Activated T-helper 1 cell treated with anti-CD3 and anti-CD28 coated beads, Interleukin-12 subunit alpha, Interleukin-12 subunit beta, Interleukin-2, Interleukin-4 antibody, amounts not matched to agents 30 ng/mL and 10 ng/mL and 1 ng/mL, durations not matched to agents 14 hours and 24 hours and 36 hours (primary cell): ENCODE data around the gene NUP214. TPM values are rescaled to one million over a fixed set of nuclear protein-coding genes. Genes with fewer than 3 reads are reported as not detected.
"Not testable (repeated sequence)": the region's sequence is repeated elsewhere in the genome, so short reads cannot be mapped to it uniquely, and the experiment has no call there.

Source experiments
- DNase-seq: peaks from one replicate; pipeline ENCODE4 v3.0.0; 2021; ENCODE audit warnings: low spot score
- H3K27ac Mint-ChIP-seq: one replicate; pipeline ENCODE4 v1.8.0; 2021; ENCODE audit warnings: mild to moderate bottlenecking, mixed read lengths
- H3K27me3 Mint-ChIP-seq: one replicate; pipeline ENCODE4 v1.8.0; 2022; ENCODE audit warnings: mild to moderate bottlenecking, moderate library complexity, mixed read lengths; ENCODE audit not compliant: insufficient read depth
- H3K36me3 Mint-ChIP-seq: one replicate; pipeline ENCODE4 v1.8.0; 2021; ENCODE audit warnings: low read depth, mixed read lengths
- H3K4me1 Mint-ChIP-seq: one replicate; pipeline ENCODE4 v1.8.0; 2021; ENCODE audit warnings: low read depth, mixed read lengths
- H3K4me3 Mint-ChIP-seq: one replicate; pipeline ENCODE4 v1.8.0; 2021; ENCODE audit warnings: mild to moderate bottlenecking, moderate library complexity, mixed read lengths
- H3K9me3 Mint-ChIP-seq: one replicate; pipeline ENCODE4 v1.8.0; 2021; ENCODE audit warnings: mixed read lengths
- intact Hi-C: fragments of 100-400 bp; cut with micrococcal nuclease; formaldehyde crosslinking; loops from one replicate; pipeline ENCODE4 v1.15.1; 2024
- total RNA-seq: library from RNA; stranded (reverse); gene quantifications from 2 replicates; pipeline ENCODE4 v1.2.3, GENCODE V29; 2022

The NUP214 gene
- total RNA-seq, 1 donor from 2014 or later: 80.7 TPM

- Mint-ChIP-seq H3K9me3 (no peaks in the 10 kb centered on the region), H3K4me3 (no peak overlapping the region), H3K4me1 (peaks cover 11% of the 10 kb centered on the region), H3K27me3 (no peaks in the 10 kb centered on the region), H3K27ac (no peak overlapping the region), H3K36me3 (peaks cover 37% of the 10 kb centered on the region)
- DNase-seq: no peak
- intact Hi-C loops: no loop called here
Measured at GRCh38 chr9:131181091-131181681, 55.8 kb downstream of the NUP214 start.

- no peak for DNase-seq
- Mint-ChIP-seq H3K36me3 (peaks cover 41% of the 10 kb centered on the region), H3K9me3 (no peaks in the 10 kb centered on the region), H3K4me3 (no peak overlapping the region), H3K27me3 (no peaks in the 10 kb centered on the region), H3K4me1 (peaks cover 20% of the 10 kb centered on the region), H3K27ac (no peak overlapping the region)
- intact Hi-C loops: no loop called here
Measured at GRCh38 chr9:131185924-131186323, 60.5 kb downstream of the NUP214 start.

DNA sequence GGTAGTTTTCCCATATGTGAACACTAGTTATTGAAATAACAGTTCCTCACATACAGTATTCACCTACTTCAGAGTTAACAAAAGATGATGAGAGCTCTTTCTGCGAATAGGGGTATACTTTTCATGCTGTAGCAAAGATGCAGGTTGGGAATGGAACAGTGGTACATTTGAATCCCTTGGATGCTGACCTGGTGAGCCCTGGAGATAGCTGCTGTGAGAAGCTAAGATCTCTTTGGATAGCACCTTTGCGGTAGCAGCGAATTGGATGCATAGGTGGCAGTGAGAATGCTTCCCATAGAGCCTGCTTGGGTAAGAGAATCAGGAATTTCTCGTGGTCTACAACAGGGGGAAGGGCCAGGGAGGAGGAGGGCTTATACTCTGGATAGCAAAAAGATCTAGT lies 61.2 kb downstream of the NUP214 start:
- Mint-ChIP-seq H3K9me3 (no peaks in the 10 kb centered on the region), H3K4me1 (peaks cover 20% of the 10 kb centered on the region), H3K27me3 (no peaks in the 10 kb centered on the region), H3K4me3 (no peak overlapping the region), H3K36me3 (peaks cover 43% of the 10 kb centered on the region), H3K27ac (no peak overlapping the region)
- DNase-seq: no peak
- intact Hi-C loops: no loop called here

- no peaks in the 10 kb centered on the region for H3K9me3 Mint-ChIP-seq
- intact Hi-C loops: no loop called here
Measured at GRCh38 chr9:131187957-131188356, 62.6 kb downstream of the NUP214 start.

DNA sequence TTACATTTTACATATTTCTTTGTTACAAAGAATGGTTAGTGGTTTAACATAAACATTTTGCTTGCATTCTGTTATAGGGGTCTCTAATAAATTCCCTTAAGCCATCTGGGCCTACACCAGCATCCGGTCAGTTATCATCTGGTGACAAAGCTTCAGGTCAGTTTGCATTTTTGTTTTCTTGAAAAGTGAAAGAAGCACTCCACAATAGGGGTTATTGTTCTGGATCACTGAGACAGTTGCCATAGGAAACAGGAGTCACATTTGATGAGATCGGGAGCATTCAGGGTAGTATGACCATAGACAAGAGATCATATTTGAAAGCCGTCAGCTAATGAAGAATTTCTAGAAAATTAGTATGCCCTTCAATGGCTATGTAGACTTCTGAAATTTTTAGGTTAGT lies 63.6 kb downstream of the NUP214 start:
- Mint-ChIP-seq H3K4me1 (peaks cover 20% of the 10 kb centered on the region), H3K27me3 (no peaks in the 10 kb centered on the region), H3K36me3 (peaks cover 44% of the 10 kb centered on the region), H3K9me3 (no peaks in the 10 kb centered on the region), H3K4me3 (no peak overlapping the region), H3K27ac (no peak overlapping the region)
- intact Hi-C loops: no loop called here
- no peak for DNase-seq

More at GRCh38 chr9:131187957-131188356, 62.6 kb downstream of the NUP214 start:
- Mint-ChIP-seq H3K36me3 (peaks cover 40% of the 10 kb centered on the region), H3K4me1 (peaks cover 20% of the 10 kb centered on the region), H3K4me3 (no peak overlapping the region), H3K27me3 (no peaks in the 10 kb centered on the region), H3K27ac (peak overlapping the region; percentile 31)
- no peak for DNase-seq

GRCh38 chr9:131190191-131190590 lies 64.8 kb downstream of the NUP214 start:
- Mint-ChIP-seq H3K36me3 (peaks cover 44% of the 10 kb centered on the region), H3K4me1 (peaks cover 20% of the 10 kb centered on the region), H3K27me3 (no peaks in the 10 kb centered on the region), H3K4me3 (no peak overlapping the region), H3K9me3 (no peaks in the 10 kb centered on the region), H3K27ac (no peak overlapping the region)
- DNase-seq: no peak
- intact Hi-C loops: no loop called here

- H3K27ac Mint-ChIP-seq, H3K4me3 Mint-ChIP-seq, DNase-seq, H3K9me3 Mint-ChIP-seq, intact Hi-C loops, H3K27me3 Mint-ChIP-seq: not testable (repeated sequence)
- Mint-ChIP-seq H3K36me3 (peaks cover 45% of the 10 kb centered on the region), H3K4me1 (peaks cover 20% of the 10 kb centered on the region)
Measured at GRCh38 chr9:131191032-131191431, 65.6 kb downstream of the NUP214 start.

GRCh38 chr9:131191857-131192256 lies 66.5 kb downstream of the NUP214 start:
- intact Hi-C loops: no loop called here
- DNase-seq: no peak
- no peak overlapping the region for H3K4me3 Mint-ChIP-seq
- no peaks in the 10 kb centered on the region for H3K9me3 Mint-ChIP-seq
- H3K4me1 Mint-ChIP-seq: peaks cover 13% of the 10 kb centered on the region
- H3K36me3 Mint-ChIP-seq: peaks cover 40% of the 10 kb centered on the region
- H3K27ac Mint-ChIP-seq: no peak overlapping the region
- H3K27me3 Mint-ChIP-seq: no peaks in the 10 kb centered on the region

- H3K27ac Mint-ChIP-seq: no peak overlapping the region
- no peaks in the 10 kb centered on the region for H3K27me3 Mint-ChIP-seq
- H3K36me3 Mint-ChIP-seq: peaks cover 41% of the 10 kb centered on the region
- intact Hi-C loops: no loop called here
- no peaks in the 10 kb centered on the region for H3K9me3 Mint-ChIP-seq
- DNase-seq: no peak
- H3K4me3 Mint-ChIP-seq: no peak overlapping the region
- H3K4me1 Mint-ChIP-seq: peaks cover 11% of the 10 kb centered on the region
Measured at GRCh38 chr9:131193051-131193450, 67.7 kb downstream of the NUP214 start.

DNA sequence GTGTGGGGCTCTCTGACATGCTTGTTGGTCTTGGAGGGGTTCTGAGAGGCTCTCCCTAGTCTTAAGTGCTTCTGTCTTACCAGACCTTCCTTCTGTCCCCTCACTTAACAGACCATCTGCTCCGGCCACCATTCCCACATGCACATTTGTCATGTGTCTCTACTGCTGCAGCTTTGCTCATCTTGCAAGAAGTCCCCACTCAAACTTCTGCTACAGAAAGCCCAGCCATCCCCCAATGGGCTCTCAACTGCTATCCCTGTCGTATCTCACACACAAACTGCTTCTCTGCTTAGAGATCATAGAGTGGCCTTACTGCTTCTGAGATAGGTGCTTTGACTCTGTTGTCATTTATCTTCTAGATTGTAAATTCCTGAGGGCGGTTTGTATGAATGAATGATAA lies 69.4 kb downstream of the NUP214 start:
- no peaks in the 10 kb centered on the region for H3K27me3 Mint-ChIP-seq
- no peak overlapping the region for H3K4me3 Mint-ChIP-seq
- H3K9me3 Mint-ChIP-seq: no peaks in the 10 kb centered on the region
- H3K27ac Mint-ChIP-seq: no peak overlapping the region
- no peaks in the 10 kb centered on the region for H3K4me1 Mint-ChIP-seq
- peaks cover 40% of the 10 kb centered on the region for H3K36me3 Mint-ChIP-seq
- DNase-seq: no peak
- intact Hi-C loops: no loop called here

DNA sequence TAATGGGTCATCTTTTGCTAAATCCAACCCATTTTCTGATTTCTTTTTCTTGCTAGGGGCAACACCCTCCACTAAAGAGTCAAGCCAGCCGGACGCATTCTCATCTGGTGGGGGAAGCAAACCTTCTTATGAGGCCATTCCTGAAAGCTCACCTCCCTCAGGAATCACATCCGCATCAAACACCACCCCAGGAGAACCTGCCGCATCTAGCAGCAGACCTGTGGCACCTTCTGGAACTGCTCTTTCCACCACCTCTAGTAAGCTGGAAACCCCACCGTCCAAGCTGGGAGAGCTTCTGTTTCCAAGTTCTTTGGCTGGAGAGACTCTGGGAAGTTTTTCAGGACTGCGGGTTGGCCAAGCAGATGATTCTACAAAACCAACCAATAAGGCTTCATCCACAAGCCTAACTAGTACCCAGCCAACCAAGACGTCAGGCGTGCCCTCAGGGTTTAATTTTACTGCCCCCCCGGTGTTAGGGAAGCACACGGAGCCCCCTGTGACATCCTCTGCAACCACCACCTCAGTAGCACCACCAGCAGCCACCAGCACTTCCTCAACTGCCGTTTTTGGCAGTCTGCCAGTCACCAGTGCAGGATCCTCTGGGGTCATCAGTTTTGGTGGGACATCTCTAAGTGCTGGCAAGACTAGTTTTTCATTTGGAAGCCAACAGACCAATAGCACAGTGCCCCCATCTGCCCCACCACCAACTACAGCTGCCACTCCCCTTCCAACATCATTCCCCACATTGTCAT lies 72.0 kb downstream of the NUP214 start:
- Mint-ChIP-seq H3K36me3 (peaks cover 39% of the 10 kb centered on the region), H3K4me1 (no peaks in the 10 kb centered on the region), H3K27me3 (no peaks in the 10 kb centered on the region), H3K4me3 (no peak overlapping the region), H3K9me3 (no peaks in the 10 kb centered on the region), H3K27ac (no peak overlapping the region)
- intact Hi-C loops: no loop called here
- no peak for DNase-seq

DNA sequence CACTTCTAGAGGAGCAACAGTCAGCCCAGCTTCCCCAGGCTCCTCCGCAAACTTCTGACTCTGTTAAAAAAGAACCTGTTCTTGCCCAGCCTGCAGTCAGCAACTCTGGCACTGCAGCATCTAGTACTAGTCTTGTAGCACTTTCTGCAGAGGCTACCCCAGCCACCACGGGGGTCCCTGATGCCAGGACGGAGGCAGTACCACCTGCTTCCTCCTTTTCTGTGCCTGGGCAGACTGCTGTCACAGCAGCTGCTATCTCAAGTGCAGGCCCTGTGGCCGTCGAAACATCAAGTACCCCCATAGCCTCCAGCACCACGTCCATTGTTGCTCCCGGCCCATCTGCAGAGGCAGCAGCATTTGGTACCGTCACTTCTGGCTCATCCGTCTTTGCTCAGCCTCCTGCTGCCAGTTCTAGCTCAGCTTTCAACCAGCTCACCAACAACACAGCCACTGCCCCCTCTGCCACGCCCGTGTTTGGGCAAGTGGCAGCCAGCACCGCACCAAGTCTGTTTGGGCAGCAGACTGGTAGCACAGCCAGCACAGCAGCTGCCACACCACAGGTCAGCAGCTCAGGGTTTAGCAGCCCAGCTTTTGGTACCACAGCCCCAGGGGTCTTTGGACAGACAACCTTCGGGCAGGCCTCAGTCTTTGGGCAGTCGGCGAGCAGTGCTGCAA lies 72.8 kb downstream of the NUP214 start:
- no peak overlapping the region for H3K4me3 Mint-ChIP-seq
- H3K27me3 Mint-ChIP-seq: no peaks in the 10 kb centered on the region
- no peaks in the 10 kb centered on the region for H3K4me1 Mint-ChIP-seq
- H3K36me3 Mint-ChIP-seq: peaks cover 33% of the 10 kb centered on the region
- intact Hi-C loops: no loop called here
- no peaks in the 10 kb centered on the region for H3K9me3 Mint-ChIP-seq
- DNase-seq: no peak
- no peak overlapping the region for H3K27ac Mint-ChIP-seq

GRCh38 chr9:131201856-131202255 lies 76.5 kb downstream of the NUP214 start:
- H3K27ac Mint-ChIP-seq: no peak overlapping the region
- no peaks in the 10 kb centered on the region for H3K4me1 Mint-ChIP-seq
- H3K9me3 Mint-ChIP-seq: no peaks in the 10 kb centered on the region
- H3K4me3 Mint-ChIP-seq: no peak overlapping the region
- intact Hi-C loops: no loop called here
- no peak for DNase-seq
- H3K27me3 Mint-ChIP-seq: no peaks in the 10 kb centered on the region
- peaks cover 36% of the 10 kb centered on the region for H3K36me3 Mint-ChIP-seq
